HepG2 (cell line): Measurements from ENCODE around the gene TOR4A. TPM values are rescaled to one million over a fixed set of nuclear protein-coding genes. Genes with fewer than 3 reads are reported as not detected.

ENCODE experiments used
- ARID4A ChIP-seq: sonication (generic); formaldehyde crosslinking; IDR thresholded peaks from 2 replicates; pipeline ENCODE4 v1.5.0; 2020; ENCODE audit warnings: mild to moderate bottlenecking, missing genetic modification reagents, borderline replicate concordance
- DMAP1 ChIP-seq: IDR thresholded peaks from 2 replicates; pipeline ENCODE4 v1.6.1; 2016
- E2F1 ChIP-seq: sonication (generic); formaldehyde crosslinking; IDR thresholded peaks from 2 replicates; pipeline ENCODE4 v1.5.0; 2020; ENCODE audit warnings: missing genetic modification reagents
- FIP1L1 ChIP-seq: fragments of 200-400 bp; formaldehyde crosslinking; IDR thresholded peaks from 2 replicates; pipeline ENCODE4 v1.6.1; 2018; ENCODE audit warnings: low read depth, mild to moderate bottlenecking, low read length, moderate library complexity, borderline replicate concordance; ENCODE audit not compliant: insufficient read depth
- KAT8 ChIP-seq: IDR thresholded peaks from 2 replicates; pipeline ENCODE4 v1.6.1; 2016; ENCODE audit warnings: missing genetic modification reagents, missing compliant biosample characterization
- KDM5B ChIP-seq: sonication (generic); formaldehyde crosslinking; IDR thresholded peaks from 2 replicates; pipeline ENCODE4 v1.4.0; 2020; ENCODE audit warnings: missing genetic modification reagents, mild to moderate bottlenecking, borderline replicate concordance
- MYPOP ChIP-seq: sonication (generic); formaldehyde crosslinking; IDR thresholded peaks from 2 replicates; pipeline ENCODE4 v1.8.1; 2023; ENCODE audit warnings: mild to moderate bottlenecking, moderate library complexity, missing genetic modification reagents
- NFYB ChIP-seq: sonication (generic); formaldehyde crosslinking; IDR thresholded peaks from 2 replicates; pipeline ENCODE4 v1.4.0; 2020; ENCODE audit warnings: missing genetic modification reagents
- NFYC ChIP-seq: IDR thresholded peaks from 2 replicates; pipeline ENCODE4 v1.6.1; 2016; ENCODE audit warnings: missing genetic modification reagents, missing compliant biosample characterization
- NR2F1 ChIP-seq, 2 experiments: fragments of 450-650 bp in 1 of 2; formaldehyde crosslinking in 1 of 2; IDR thresholded peaks; 2 replicates each; pipeline versions ENCODE4 v1.5.0 to v1.6.1; 2016 to 2020; ENCODE audit warnings: mild to moderate bottlenecking in 1 of 2, missing compliant biosample characterization in 1 of 2, missing genetic modification reagents in 1 of 2, moderate library complexity in 1 of 2
- NR3C1 ChIP-seq: sonication (generic); formaldehyde crosslinking; IDR thresholded peaks from 2 replicates; pipeline ENCODE4 v1.4.0; 2020; ENCODE audit warnings: missing genetic modification reagents
- RARG ChIP-seq: sonication (generic); formaldehyde crosslinking; IDR thresholded peaks from 2 replicates; pipeline ENCODE4 v1.4.0; 2020; ENCODE audit warnings: low read depth, mild to moderate bottlenecking, missing genetic modification reagents
- SRSF9 ChIP-seq: fragments of 200-400 bp; formaldehyde crosslinking; IDR thresholded peaks from 2 replicates; pipeline ENCODE4 v1.6.1; 2018; ENCODE audit warnings: borderline replicate concordance, mild to moderate bottlenecking, low read depth, low read length; ENCODE audit not compliant: insufficient read depth, poor library complexity, severe bottlenecking
- STAT5B ChIP-seq: sonication (generic); formaldehyde crosslinking; IDR thresholded peaks from 2 replicates; pipeline ENCODE4 v1.4.0; 2020; ENCODE audit warnings: missing genetic modification reagents
- TFAP4 ChIP-seq: sonication (generic); IDR thresholded peaks from 2 replicates; pipeline ENCODE4 v1.6.1; 2016; ENCODE audit warnings: low read depth, borderline replicate concordance
- THAP8 ChIP-seq: sonication (generic); formaldehyde crosslinking; IDR thresholded peaks from 2 replicates; pipeline ENCODE4 v1.5.1; 2020; ENCODE audit warnings: missing genetic modification reagents, mild to moderate bottlenecking, borderline replicate concordance
- XBP1 ChIP-seq: sonication (generic); formaldehyde crosslinking; IDR thresholded peaks from 2 replicates; pipeline ENCODE4 v1.5.0; 2020; ENCODE audit warnings: missing genetic modification reagents
- ZFP36L2 ChIP-seq: sonication (generic); formaldehyde crosslinking; IDR thresholded peaks from 2 replicates; pipeline ENCODE4 v1.4.0; 2020; ENCODE audit warnings: missing genetic modification reagents
- ZMYM2 ChIP-seq: sonication (generic); formaldehyde crosslinking; IDR thresholded peaks from 2 replicates; pipeline ENCODE4 v1.8.0; 2022; ENCODE audit warnings: mild to moderate bottlenecking, missing genetic modification reagents
- ZNF510 ChIP-seq: sonication (generic); formaldehyde crosslinking; IDR thresholded peaks from 2 replicates; pipeline ENCODE4 v1.4.0; 2020; ENCODE audit warnings: low read depth, mild to moderate bottlenecking, missing genetic modification reagents
- ZNF567 ChIP-seq: sonication (generic); formaldehyde crosslinking; IDR thresholded peaks from 2 replicates; pipeline ENCODE4 v1.8.1; 2023; ENCODE audit warnings: mild to moderate bottlenecking, missing genetic modification reagents, borderline replicate concordance
- ZNF678 ChIP-seq: sonication (generic); formaldehyde crosslinking; IDR thresholded peaks from 2 replicates; pipeline ENCODE4 v1.4.0; 2020; ENCODE audit warnings: mild to moderate bottlenecking, missing genetic modification reagents
- polyA plus RNA-seq, 8 experiments: library from polyadenylated mRNA; depleted of rRNA in 3 of 8; stranded (reverse) in 7 of 8; unstranded in 1 of 8; fragments of >200 nt; fragmentation: Illumina TruSeq in 4 of 8; extraction: Trizol in 4 of 8; gene quantifications; 2 replicates each; pipeline versions ENCODE4 v1.2.1 to v1.2.3, GENCODE V29; 2011 to 2016; ENCODE audit warnings: low read depth in 4 of 8, missing spikeins in 1 of 8, mixed read lengths in 1 of 8; ENCODE audit not compliant: insufficient read depth in 1 of 8
- total RNA-seq, 5 experiments: library from RNA; depleted of rRNA; stranded (reverse); fragments of >200 nt; fragmentation: Illumina TruSeq; extraction: Trizol; gene quantifications; 2 replicates each; pipeline ENCODE4 v1.2.3, GENCODE V29; 2016; ENCODE audit warnings: low read depth in 1 of 5

The TOR4A gene
- total and polyA plus RNA-seq, 2 of the 13 experiments (the other 11 are each of a cell fraction or from before 2014, with no cell fraction given), result 11.1 to 14.2 TPM

GRCh38 chr9:137294091-137294680 lies 16.7 kb downstream of the TOR4A start (continued):
- TF ChIP-seq FIP1L1 (no peak), ZNF678 (no peak), DMAP1 (no peak), NR2F1 (CRISPR knock-in tag; IDR thresholded peaks at IDR 0.05) (no peak), ZNF567 (no peak), THAP8 (CRISPR knock-in tag) (no peak), ZMYM2 (peak; percentile 65; the same call in 1 of the 2 replicates), MYPOP (CRISPR knock-in tag) (no peak), ZFP36L2 (no peak), KDM5B (CRISPR knock-in tag) (no peak), RARG (CRISPR knock-in tag) (0 out of 2 replicates have a peak, but pooled peaks have one; percentile 49), E2F1 (CRISPR knock-in tag) (no peak), ZNF510 (CRISPR knock-in tag) (no peak), NR3C1 (CRISPR knock-in tag) (no peak), NFYC (CRISPR knock-in tag) (peak; percentile 88), SRSF9 (no peak), NFYB (CRISPR knock-in tag) (peak; percentile 79), TFAP4 (peak; percentile 75; the same call in 1 of the 2 replicates), XBP1 (no peak), ARID4A (CRISPR knock-in tag) (no peak), STAT5B (CRISPR knock-in tag) (no peak), KAT8 (CRISPR knock-in tag) (peak; percentile 42; the same call in 1 of the 2 replicates)
